ENCODE measurements around the gene AKAP3.

The AKAP3 gene

GRCh38 chr12:4607056-4607455, 41.8 kb downstream of the AKAP3 start:
- H3K4me3 ChIP-seq (ENCODE audit: control insufficient read depth, low read depth, low read length): no peak overlapping the region
- no peak for TF ChIP-seq CTCF (conservative IDR thresholded peaks at IDR 0.05; ENCODE audit: control insufficient read depth, insufficient read depth, low read depth, low read length)
- DNase-seq (ENCODE audit: low read depth): no peak

- DNase-seq (ENCODE audit: low read depth): peak; percentile 90
- TF ChIP-seq CTCF (conservative IDR thresholded peaks at IDR 0.05; ENCODE audit: control insufficient read depth, insufficient read depth, low read depth, low read length): peak; percentile 95
- H3K4me3 ChIP-seq (ENCODE audit: control insufficient read depth, low read depth, low read length): peak overlapping the region; percentile 92
Measured at GRCh38 chr12:4604684-4605193, 44.1 kb downstream of the AKAP3 start.

- no peak for TF ChIP-seq CTCF (conservative IDR thresholded peaks at IDR 0.05; ENCODE audit: control insufficient read depth, insufficient read depth, low read depth, low read length)
- DNase-seq (ENCODE audit: low read depth): no peak
- no peak overlapping the region for H3K4me3 ChIP-seq (ENCODE audit: control insufficient read depth, low read depth, low read length)
Measured at GRCh38 chr12:4603946-4604345, 44.9 kb downstream of the AKAP3 start.

GRCh38 chr12:4603421-4603820, 45.4 kb downstream of the AKAP3 start:
- no peak for DNase-seq (ENCODE audit: low read depth)
- H3K4me3 ChIP-seq (ENCODE audit: control insufficient read depth, low read depth, low read length): no peak overlapping the region
- TF ChIP-seq CTCF (conservative IDR thresholded peaks at IDR 0.05; ENCODE audit: control insufficient read depth, insufficient read depth, low read depth, low read length): no peak

- no peak for DNase-seq (ENCODE audit: low read depth)
- no peak overlapping the region for H3K4me3 ChIP-seq (ENCODE audit: control insufficient read depth, low read depth, low read length)
- no peak for TF ChIP-seq CTCF (conservative IDR thresholded peaks at IDR 0.05; ENCODE audit: control insufficient read depth, insufficient read depth, low read depth, low read length)
Measured at GRCh38 chr12:4595881-4596280, 53.0 kb downstream of the AKAP3 start.

- no peak for TF ChIP-seq CTCF (conservative IDR thresholded peaks at IDR 0.05; ENCODE audit: control insufficient read depth, insufficient read depth, low read depth, low read length)
- no peak overlapping the region for H3K4me3 ChIP-seq (ENCODE audit: control insufficient read depth, low read depth, low read length)
- no peak for DNase-seq (ENCODE audit: low read depth)
Measured at GRCh38 chr12:4591180-4591687, 57.6 kb downstream of the AKAP3 start.

GRCh38 chr12:4589941-4590340, 58.9 kb downstream of the AKAP3 start:
- DNase-seq (ENCODE audit: low read depth): peak; percentile 41
- no peak for TF ChIP-seq CTCF (conservative IDR thresholded peaks at IDR 0.05; ENCODE audit: control insufficient read depth, insufficient read depth, low read depth, low read length)
- no peak overlapping the region for H3K4me3 ChIP-seq (ENCODE audit: control insufficient read depth, low read depth, low read length)
